Inferior parietal cortex (tissue), 1 donor: ENCODE data around the gene MVB12A.

Experiments used
- DNase-seq: peaks from one replicate; pipeline ENCODE4 v3.0.0-alpha.2; 2016; ENCODE audit errors: extremely low spot score

Gene MVB12A

DNA sequence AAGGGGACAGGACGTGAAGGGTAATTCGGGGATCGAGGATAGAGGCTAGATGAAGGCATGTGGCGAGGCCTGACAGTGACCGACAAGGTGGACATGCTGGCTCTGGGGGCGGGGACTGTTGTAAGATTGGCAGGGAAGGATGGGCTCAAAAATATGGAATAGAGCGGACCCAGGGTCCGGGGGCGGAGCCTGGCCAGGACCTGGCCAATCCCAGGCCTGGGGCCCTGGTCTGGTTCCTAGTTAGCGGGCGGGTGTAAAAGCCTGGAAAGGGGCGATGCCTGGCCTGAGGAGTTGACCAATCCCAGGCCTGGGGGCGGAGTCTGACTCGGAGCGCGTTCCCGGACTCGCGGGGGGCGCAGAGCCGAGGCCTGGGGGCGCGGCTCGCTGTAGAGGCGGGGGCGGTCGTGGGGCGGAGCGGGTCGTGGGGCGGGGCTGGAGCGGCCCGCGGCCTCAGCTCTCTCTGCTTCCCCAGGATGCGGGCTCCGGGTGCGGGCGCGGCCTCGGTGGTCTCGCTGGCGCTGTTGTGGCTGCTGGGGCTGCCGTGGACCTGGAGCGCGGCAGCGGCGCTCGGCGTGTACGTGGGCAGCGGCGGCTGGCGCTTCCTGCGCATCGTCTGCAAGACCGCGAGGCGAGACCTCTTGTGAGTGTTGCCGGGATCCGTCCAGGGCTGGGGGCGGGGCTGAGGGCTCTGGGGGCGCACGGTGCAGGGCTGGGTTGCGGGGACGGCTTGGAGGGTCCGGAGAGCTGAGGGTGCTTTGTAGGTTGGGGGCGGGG, 50.4 kb downstream of the MVB12A start, which contains the start of gene SLC27A1:
Gene SLC27A1 (plus strand): TSS at position 457 of the 774 bp plus-strand sequence. CDS start 17 bp downstream, at position 474.
- peak; percentile 98 for DNase-seq

DNA sequence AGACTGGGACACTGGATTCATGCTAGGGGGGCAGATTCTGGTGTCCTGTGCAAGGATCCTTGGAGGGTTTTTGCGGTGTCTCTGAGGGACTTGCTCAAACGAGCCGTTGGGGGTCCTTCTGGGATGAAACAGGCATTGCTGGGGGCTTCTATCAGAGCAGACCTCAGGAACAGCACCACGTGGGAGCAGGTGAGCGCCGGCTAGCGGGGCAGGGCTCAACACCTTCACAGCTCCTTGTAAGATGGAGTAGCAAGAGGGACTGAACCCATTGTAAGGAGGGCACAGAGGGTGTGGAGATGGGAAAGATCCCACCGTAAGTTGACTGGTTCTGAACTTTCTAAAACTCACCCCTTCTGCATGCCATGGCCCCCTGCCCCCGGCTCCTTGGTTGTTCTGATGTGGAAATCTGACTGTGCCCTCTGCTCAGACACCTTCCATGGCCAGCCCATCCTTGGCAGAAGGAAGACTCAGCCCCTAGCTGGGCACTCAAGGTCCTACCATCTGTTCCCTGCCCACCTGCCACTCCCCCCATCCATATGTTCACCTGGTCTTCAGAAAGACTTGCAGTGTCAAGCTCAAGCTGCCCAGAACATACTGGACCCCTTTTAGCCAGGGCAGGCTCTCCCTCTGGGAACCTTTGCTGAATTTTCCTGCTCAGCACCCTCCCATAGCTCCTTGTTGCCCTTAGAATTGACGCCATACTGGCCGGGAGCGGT, 51.7 kb downstream of the MVB12A start:
- no peak for DNase-seq

DNA sequence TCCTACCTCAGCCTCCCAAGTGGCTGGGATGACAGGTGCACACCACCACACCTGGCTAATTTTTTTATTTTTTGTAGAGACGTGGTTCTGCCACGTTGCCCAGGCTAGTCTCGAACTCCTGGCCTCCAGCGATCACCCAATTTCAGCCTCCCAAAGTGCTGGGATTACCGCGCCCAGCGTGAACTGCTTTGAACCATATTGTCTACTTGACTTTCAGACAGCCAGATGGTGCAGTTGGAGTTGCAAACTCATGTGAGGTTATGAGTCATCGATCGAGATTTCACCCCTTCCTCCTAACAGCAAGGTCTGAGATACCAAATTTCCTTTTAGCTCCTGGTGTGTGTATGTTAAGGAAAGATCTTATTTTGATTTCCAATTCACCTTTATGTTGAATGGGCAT, 53.2 kb downstream of the MVB12A start:
- peak; percentile 24 for DNase-seq
